ENCODE results near the gene OR10A6.
A peak's percentile ranks its signal among the peaks of the same experiment; 100 is the strongest.

OR10A6 gene
- 0 to 0.13 (median 0) reads per million in 18 experiments for total RNA-seq

- no peak for DNase-seq
These were observed at the start of gene OR10A6 for GRCh38 chr11:7931168-7931567. TSS of gene OR10A6 (minus strand) at chr11:7931268. CDS start at chr11:7928662, 2,606 bp downstream.

GRCh38 chr11:7977232-7977917, 46.3 kb upstream of the OR10A6 start:
- DNase-seq, result peak; percentile 8 to 17

GRCh38 chr11:7974668-7975067, 43.6 kb upstream of the OR10A6 start:
- no peak for DNase-seq

GRCh38 chr11:7973011-7973410, 41.9 kb upstream of the OR10A6 start:
- no peak for DNase-seq

- DNase-seq, result no peak
These were observed 40.8 kb upstream of the OR10A6 start for GRCh38 chr11:7971846-7972245.

- DNase-seq, result no peak
These were observed 38.9 kb upstream of the OR10A6 start for GRCh38 chr11:7969756-7970646.

GRCh38 chr11:7968686-7969085, 37.6 kb upstream of the OR10A6 start:
- DNase-seq, result no peak

GRCh38 chr11:7967826-7968225, 36.8 kb upstream of the OR10A6 start:
- DNase-seq, result no peak

- DNase-seq, result no peak
These were observed 36.0 kb upstream of the OR10A6 start for GRCh38 chr11:7967097-7967496.

GRCh38 chr11:7965386-7965785, 34.3 kb upstream of the OR10A6 start, which contains the start of gene NLRP10:
TSS of gene NLRP10 (minus strand) at chr11:7965447. CDS start at chr11:7963495, 1,952 bp downstream.
- DNase-seq, result no peak

GRCh38 chr11:7964873-7965272, 33.8 kb upstream of the OR10A6 start:
- DNase-seq, result no peak

- DNase-seq, result no peak
These were observed 33.2 kb upstream of the OR10A6 start for GRCh38 chr11:7964261-7964660.

- DNase-seq, result no peak
These were observed 24.1 kb upstream of the OR10A6 start for GRCh38 chr11:7955191-7955590.

- no peak for DNase-seq
These were observed 18.9 kb upstream of the OR10A6 start for GRCh38 chr11:7949934-7950333.

GRCh38 chr11:7944123-7944522, 13.1 kb upstream of the OR10A6 start:
- no peak for DNase-seq

GRCh38 chr11:7941608-7942007, 10.5 kb upstream of the OR10A6 start, which contains the start of gene OR10A3:
TSS of gene OR10A3 (minus strand) at chr11:7941708. CDS start at chr11:7939520, 2,188 bp downstream.
- no peak for DNase-seq

- no peak for DNase-seq
These were observed 10.1 kb upstream of the OR10A6 start for GRCh38 chr11:7941146-7941545.

GRCh38 chr11:7936615-7937014, 5.5 kb upstream of the OR10A6 start:
- DNase-seq, result no peak

GRCh38 chr11:7927635-7928034, 3.4 kb downstream of the OR10A6 start:
- no peak for DNase-seq

GRCh38 chr11:7924536-7924935, 6.5 kb downstream of the OR10A6 start:
- no peak for DNase-seq

- DNase-seq, result no peak
These were observed 12.9 kb downstream of the OR10A6 start for GRCh38 chr11:7918141-7918540.

GRCh38 chr11:7911011-7911410, 20.1 kb downstream of the OR10A6 start:
- DNase-seq, result no peak

- no peak for DNase-seq
These were observed 20.7 kb downstream of the OR10A6 start for GRCh38 chr11:7910286-7910788.

Measured in inflammatory macrophage (primary cell).